GM12891 (cell line): ENCODE results near the gene DUS2.

ENCODE experiments used
- PAX5 ChIP-seq: IDR thresholded peaks from 2 replicates; pipeline ENCODE4 v1.6.1; 2011; ENCODE audit warnings: low read length, moderate library complexity, mild to moderate bottlenecking; ENCODE audit not compliant: insufficient read depth, severe bottlenecking
- POLR2A ChIP-seq: IDR thresholded peaks from 2 replicates; pipeline ENCODE4 v1.6.1; 2011; ENCODE audit warnings: low read depth, low read length, control low read depth
- POLR2AphosphoS5 ChIP-seq: IDR thresholded peaks from 2 replicates; pipeline ENCODE4 v1.6.1; 2011; ENCODE audit warnings: low read depth, low read length, control low read depth
- SPI1 ChIP-seq: IDR thresholded peaks from 2 replicates; pipeline ENCODE4 v1.6.1; 2011; ENCODE audit warnings: low read depth, low read length, control low read depth
- TAF1 ChIP-seq: IDR thresholded peaks from 2 replicates; pipeline ENCODE4 v1.6.1; 2011; ENCODE audit warnings: low read depth, low read length, control low read depth

DNA sequence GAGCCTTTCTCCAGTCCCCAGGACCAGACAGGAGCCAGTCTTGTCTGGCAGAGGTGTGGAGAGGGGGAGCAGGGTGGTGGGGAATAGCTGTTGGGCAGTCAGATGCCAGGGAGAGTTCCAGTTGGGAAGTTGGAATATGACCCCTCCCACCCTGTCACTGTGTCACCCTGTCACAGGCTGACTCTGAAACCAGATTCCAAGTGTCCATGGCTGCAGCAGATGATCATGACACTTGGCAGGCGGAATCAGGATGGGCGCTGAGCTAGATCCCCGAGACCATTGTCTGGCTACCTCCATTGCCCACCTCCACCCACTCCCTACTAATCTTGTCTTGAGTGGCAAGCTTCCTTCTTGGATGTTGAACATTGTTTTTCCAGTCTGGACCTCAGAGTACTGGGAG, 52.9 kb downstream of the DUS2 start:
- TF ChIP-seq POLR2AphosphoS5 (no peak), TAF1 (no peak), PAX5 (no peak), POLR2A (no peak), SPI1 (no peak)
